MCF 10A (cell line): ENCODE measurements around the gene PNISR. TPM values are rescaled to one million over a fixed set of nuclear protein-coding genes. Genes with fewer than 3 reads are reported as not detected.
A peak's percentile ranks its signal among the peaks of the same experiment; 100 is the strongest.

Source experiments
- BruUV-seq: library from RNA; stranded (reverse); fragments of 400-500 nt; replicated peaks from 2 replicates; lab custom pipeline; 2021; lab: Mats Ljungman, UMichigan
- CTCF ChIA-PET: fragments of 300-600 bp; sonication (Branson Sonifier 250); formaldehyde crosslinking; extraction: SDS; loops from one replicate; lab custom pipeline; 2021; ENCODE audit warnings: antibody characterized with exemption, inconsistent platforms; lab: Yijun Ruan, JAX
- POLR2A ChIA-PET: fragments of 300-600, 350-650 bp; sonication (Branson Sonifier 250); formaldehyde crosslinking; extraction: SDS; loops from one replicate; lab custom pipeline; 2020; ENCODE audit warnings: antibody characterized with exemption, inconsistent platforms; lab: Yijun Ruan, JAX
- DNase-seq: peaks from one replicate; pipeline ENCODE4 v3.0.0-alpha.2; 2018; ENCODE audit not compliant: unreplicated experiment
- H3K27ac Mint-ChIP-seq: one replicate; pipeline ENCODE4 v1.8.0; 2022; ENCODE audit warnings: mild to moderate bottlenecking, low read depth, mixed read lengths; ENCODE audit not compliant: unreplicated experiment
- H3K27me3 Mint-ChIP-seq: one replicate; pipeline ENCODE4 v1.8.0; 2022; ENCODE audit warnings: mixed read lengths; ENCODE audit not compliant: insufficient read depth, unreplicated experiment
- H3K36me3 Mint-ChIP-seq: one replicate; pipeline ENCODE4 v1.8.0; 2022; ENCODE audit warnings: mild to moderate bottlenecking, moderate library complexity, mixed read lengths; ENCODE audit not compliant: insufficient read depth, unreplicated experiment
- H3K4me1 Mint-ChIP-seq: one replicate; pipeline ENCODE4 v1.8.0; 2022; ENCODE audit warnings: mixed read lengths; ENCODE audit not compliant: insufficient read depth, unreplicated experiment
- H3K4me3 Mint-ChIP-seq: one replicate; pipeline ENCODE4 v1.8.0; 2022; ENCODE audit warnings: mild to moderate bottlenecking, moderate library complexity, mixed read lengths; ENCODE audit not compliant: unreplicated experiment
- H3K9me3 Mint-ChIP-seq: one replicate; pipeline ENCODE4 v1.8.0; 2022; ENCODE audit warnings: mixed read lengths; ENCODE audit not compliant: unreplicated experiment
- intact Hi-C: fragments of 100-400 bp; cut with micrococcal nuclease; formaldehyde crosslinking; loops from 2 replicates; pipeline ENCODE4 v1.14.1; 2022
- total RNA-seq: library from RNA; stranded (reverse); gene quantifications from 2 replicates; pipeline ENCODE4 v1.2.3, GENCODE V29; 2022
- TF ChIP-seq, protein P1 (sequence below): fragments of 200-600 bp; IDR thresholded peaks from one replicate; pipeline ENCODE4 v1.8.0; 2022; ENCODE audit warnings: antibody characterized with exemption, mild to moderate bottlenecking; ENCODE audit not compliant: unreplicated experiment

The PNISR gene
- total RNA-seq, 1 experiment from 2014 or later = 95.9 TPM

DNA sequence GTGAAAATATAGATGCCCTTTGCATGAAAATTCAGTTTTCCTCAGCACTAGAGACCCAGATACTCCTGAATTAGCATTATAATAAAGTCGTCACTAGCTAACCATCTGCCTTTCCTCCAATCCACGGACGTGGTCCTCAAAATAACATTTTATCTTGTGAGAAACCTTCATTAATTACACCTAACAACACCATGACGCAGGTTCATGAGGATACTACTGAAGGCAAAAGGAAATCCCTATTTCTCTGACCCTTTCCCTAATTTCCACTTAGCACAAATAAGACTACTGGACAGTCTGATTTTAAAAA lies 1.3 kb upstream of the PNISR start:
- intact Hi-C loops = loop anchor here (10.0 kb wide), 1 partner anchor 482 kb away; the partner anchor contains the start of gene FBXL4
- BruUV-seq = no TSS peak
- no peak for DNase-seq
- POLR2A ChIA-PET = interaction anchor here (0.7 to 3.4 kb wide), 15 partner anchors 8 to 162 kb away, joined by 3 to 48 read pairs (median 5); partner anchors contain the start of genes CCNC, COQ3 and FAXC
- Mint-ChIP-seq H3K4me3 (peak overlapping the region; percentile 88), H3K9me3 (no peaks in the 10 kb centered on the region), H3K27me3 (no peaks in the 10 kb centered on the region), H3K36me3 (peaks cover 48% of the 10 kb centered on the region), H3K4me1 (peaks cover 30% of the 10 kb centered on the region), H3K27ac (peak overlapping the region; percentile 99)
- TF ChIP-seq, protein P1, sequence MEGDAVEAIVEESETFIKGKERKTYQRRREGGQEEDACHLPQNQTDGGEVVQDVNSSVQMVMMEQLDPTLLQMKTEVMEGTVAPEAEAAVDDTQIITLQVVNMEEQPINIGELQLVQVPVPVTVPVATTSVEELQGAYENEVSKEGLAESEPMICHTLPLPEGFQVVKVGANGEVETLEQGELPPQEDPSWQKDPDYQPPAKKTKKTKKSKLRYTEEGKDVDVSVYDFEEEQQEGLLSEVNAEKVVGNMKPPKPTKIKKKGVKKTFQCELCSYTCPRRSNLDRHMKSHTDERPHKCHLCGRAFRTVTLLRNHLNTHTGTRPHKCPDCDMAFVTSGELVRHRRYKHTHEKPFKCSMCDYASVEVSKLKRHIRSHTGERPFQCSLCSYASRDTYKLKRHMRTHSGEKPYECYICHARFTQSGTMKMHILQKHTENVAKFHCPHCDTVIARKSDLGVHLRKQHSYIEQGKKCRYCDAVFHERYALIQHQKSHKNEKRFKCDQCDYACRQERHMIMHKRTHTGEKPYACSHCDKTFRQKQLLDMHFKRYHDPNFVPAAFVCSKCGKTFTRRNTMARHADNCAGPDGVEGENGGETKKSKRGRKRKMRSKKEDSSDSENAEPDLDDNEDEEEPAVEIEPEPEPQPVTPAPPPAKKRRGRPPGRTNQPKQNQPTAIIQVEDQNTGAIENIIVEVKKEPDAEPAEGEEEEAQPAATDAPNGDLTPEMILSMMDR = no peak
- CTCF ChIA-PET = interaction anchor here (0.6 to 2.1 kb wide), 13 partner anchors 8 to 133 kb away, joined by 3 to 11 read pairs (median 4); no protein-coding TSS in a partner anchor

DNA sequence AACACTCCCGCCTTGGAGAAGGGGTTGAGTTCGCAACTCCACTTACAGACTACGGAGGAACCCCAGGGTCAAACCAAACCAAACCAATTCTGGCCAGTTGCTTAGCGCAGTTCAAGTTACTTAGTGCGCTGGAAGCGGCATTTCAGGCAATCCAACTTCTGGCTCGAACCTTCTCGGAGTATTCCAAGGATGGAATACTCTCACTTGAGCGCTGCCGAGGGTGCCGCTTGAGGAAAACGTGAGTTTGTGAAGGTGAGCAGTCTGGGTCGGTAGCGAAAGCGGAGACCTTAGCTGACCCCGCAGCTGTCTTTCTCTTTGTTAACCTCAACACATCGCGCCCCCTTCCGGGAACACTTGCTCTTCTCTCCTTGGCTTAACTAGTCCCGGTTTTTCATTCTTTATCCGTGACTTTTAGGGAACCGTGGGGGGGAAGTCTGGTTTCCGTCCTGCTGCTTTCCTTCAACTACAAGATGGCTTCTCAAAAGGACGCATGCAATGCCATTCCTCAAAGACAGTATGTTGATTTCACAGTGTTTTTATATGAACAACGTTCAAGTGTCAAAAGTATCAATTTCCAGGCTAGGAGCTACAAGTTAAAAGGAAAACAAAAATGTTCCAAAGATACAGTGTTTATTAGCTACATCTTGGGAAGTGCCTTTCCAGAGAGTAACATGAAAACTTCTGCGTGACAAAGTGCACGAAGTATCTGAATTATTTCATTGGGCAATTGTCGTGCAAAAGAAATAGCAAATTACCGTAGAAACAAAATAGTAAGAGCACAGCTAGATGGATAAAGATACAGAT lies 741 bp upstream of the PNISR start:
- peaks cover 35% of the 10 kb centered on the region for H3K4me1 Mint-ChIP-seq

DNA sequence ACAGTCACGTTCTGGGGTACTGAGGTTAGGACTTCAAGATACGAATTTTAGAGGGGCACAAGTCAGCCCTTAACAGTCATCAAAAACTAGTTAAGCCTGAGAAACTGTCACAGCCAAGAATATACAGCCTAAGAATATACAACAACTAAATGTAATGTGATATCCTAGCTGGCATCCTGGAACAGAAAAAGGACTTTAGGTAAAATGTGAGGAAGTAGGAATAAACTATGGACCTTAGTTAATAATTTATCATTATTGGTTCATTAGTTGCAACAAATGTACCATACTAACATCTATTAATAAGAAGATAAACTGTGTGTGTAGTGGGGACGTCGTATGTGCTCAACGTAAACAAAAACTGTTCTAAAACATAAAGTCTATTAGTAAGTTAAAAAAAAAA lies 1.1 kb downstream of the PNISR start:
- intact Hi-C loops = loop anchor here (2.0 to 10.0 kb wide), 2 partner anchors 31 to 479 kb away; partner anchors contain the start of gene FBXL4
- ChIA-PET POLR2A (interaction anchor here (0.6 to 3.4 kb wide), 13 partner anchors 8 to 387 kb away, joined by 3 to 48 read pairs (median 4); partner anchors contain the start of genes CCNC, COQ3 and FAXC), CTCF (interaction anchor here (0.7 to 2.0 kb wide), 3 partner anchors 28 to 354 kb away, joined by 3 to 5 read pairs (median 4); no protein-coding TSS in a partner anchor)
- peak overlapping the region; percentile 88 for H3K4me3 Mint-ChIP-seq
- no peaks in the 10 kb centered on the region for H3K9me3 Mint-ChIP-seq
- TF ChIP-seq, protein P1 = no peak
- H3K27ac Mint-ChIP-seq = peak overlapping the region; percentile 99
- peaks cover 42% of the 10 kb centered on the region for H3K36me3 Mint-ChIP-seq
- H3K4me1 Mint-ChIP-seq = peaks cover 41% of the 10 kb centered on the region
- no peak for DNase-seq
- BruUV-seq = no TSS peak
- no peaks in the 10 kb centered on the region for H3K27me3 Mint-ChIP-seq

More for the DNA sequence above, 741 bp upstream of the PNISR start:
- TF ChIP-seq, protein P1 = peak; percentile 38
- intact Hi-C loops = loop anchor here (1.0 to 10.0 kb wide), 4 partner anchors 33 to 481 kb away; partner anchors contain the start of gene FBXL4
- Mint-ChIP-seq H3K9me3 (no peaks in the 10 kb centered on the region), H3K4me3 (peak overlapping the region; percentile 88), H3K27me3 (no peaks in the 10 kb centered on the region), H3K36me3 (peaks cover 46% of the 10 kb centered on the region), H3K27ac (peak overlapping the region; percentile 99)
- peak; percentile 94 for DNase-seq
- ChIA-PET POLR2A (interaction anchor here (0.7 to 3.4 kb wide), 19 partner anchors 8 to 162 kb away, joined by 3 to 48 read pairs (median 4); partner anchors contain the start of genes CCNC, COQ3 and FAXC), CTCF (interaction anchor here (0.6 to 2.1 kb wide), 16 partner anchors 9 to 1077 kb away, joined by 3 to 11 read pairs (median 4); no protein-coding TSS in a partner anchor)
- no TSS peak for BruUV-seq

DNA sequence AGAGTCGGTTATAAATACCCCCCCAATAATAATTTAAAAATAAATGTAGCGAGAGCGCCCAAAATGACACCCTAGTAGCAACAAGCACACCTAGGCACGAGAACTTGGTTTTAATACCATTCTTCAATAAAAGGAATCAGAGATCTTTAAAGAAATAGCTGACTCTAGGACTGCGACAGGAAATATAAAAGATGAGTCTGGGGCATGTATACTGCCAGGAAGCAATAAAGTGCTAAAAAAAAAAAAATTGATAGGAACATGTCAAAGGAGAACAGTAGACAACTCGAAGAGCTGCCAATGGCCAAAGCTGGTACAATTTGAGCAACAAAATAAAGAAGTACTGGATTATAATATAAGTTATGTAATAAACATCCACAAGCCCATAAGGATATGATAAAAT lies 2.2 kb downstream of the PNISR start:
- H3K4me1 Mint-ChIP-seq = peaks cover 45% of the 10 kb centered on the region
- CTCF ChIA-PET = interaction anchor here (0.9 to 2.0 kb wide), 4 partner anchors 21 to 93 kb away, joined by 4 to 5 read pairs (median 4); no protein-coding TSS in a partner anchor
- DNase-seq = no peak
- no peak overlapping the region for H3K27ac Mint-ChIP-seq
- no peaks in the 10 kb centered on the region for H3K27me3 Mint-ChIP-seq
- intact Hi-C loops = loop anchor here (10.0 kb wide), 1 partner anchor 478 kb away; the partner anchor contains the start of gene FBXL4
- no TSS peak for BruUV-seq
- TF ChIP-seq, protein P1 = no peak
- H3K36me3 Mint-ChIP-seq = peaks cover 35% of the 10 kb centered on the region
- H3K9me3 Mint-ChIP-seq = no peaks in the 10 kb centered on the region
- H3K4me3 Mint-ChIP-seq = peak overlapping the region; percentile 88
- POLR2A ChIA-PET = interaction anchor here (0.6 to 2.2 kb wide), 2 partner anchors 73 to 90 kb away, joined by 3 to 7 read pairs; partner anchors contain the start of gene FAXC
